ENCODE measurements around the gene AKR1C1. TPM values are rescaled to one million over a fixed set of nuclear protein-coding genes. Genes with fewer than 3 reads are reported as not detected.
"Not testable (repeated sequence)": the region's sequence is repeated elsewhere in the genome, so short reads cannot be mapped to it uniquely, and the experiment has no call there.

Gene AKR1C1
- total RNA-seq, 2 donors from 2014 or later, result 0.62 to 1.6 TPM

GRCh38 chr10:4941540-4942330 lies 21.5 kb upstream of the AKR1C1 start:
- peaks cover 1% of the 10 kb centered on the region for H3K4me1 Mint-ChIP-seq
- TF ChIP-seq CTCF (conservative IDR thresholded peaks at IDR 0.05), result no peak
- no peak for DNase-seq
- Histone ChIP-seq H3K27ac (ENCODE audit: low read depth, low read length) (no peak overlapping the region), H3K9ac (ENCODE audit: extremely low read depth, low read length, poor library complexity, severe bottlenecking) (no peak overlapping the region), H3K36me3 (ENCODE audit: control insufficient read depth, insufficient read depth, low read length) (no peaks in the 10 kb centered on the region), H3K4me1 (ENCODE audit: control insufficient read depth, insufficient read depth, low read length) (no peaks in the 10 kb centered on the region), H3K4me3 (ENCODE audit: low read length) (no peak overlapping the region), H3K27me3 (ENCODE audit: control insufficient read depth, insufficient read depth, low read length, poor library complexity, severe bottlenecking) (no peaks in the 10 kb centered on the region), H3K9me3 (ENCODE audit: control insufficient read depth, low read length) (no peaks in the 10 kb centered on the region)
- H3K4me3 Mint-ChIP-seq, result no peak overlapping the region
- H3K9me3 Mint-ChIP-seq, result peaks cover 3% of the 10 kb centered on the region
- peaks cover 3% of the 10 kb centered on the region for H3K27me3 Mint-ChIP-seq (ENCODE audit: insufficient read depth)
- no peaks in the 10 kb centered on the region for H3K36me3 Mint-ChIP-seq (ENCODE audit: low read depth)
- 90 to 94% methylated on average over 3 to 5 of the region's 5 CpGs for WGBS, 2 experiments (ENCODE audit: insufficient coverage in 1 of 2, insufficient read length in 1 of 2)
- peak overlapping the region; percentile 15 for H3K27ac Mint-ChIP-seq

GRCh38 chr10:4942931-4943330 lies 20.3 kb upstream of the AKR1C1 start:
- not testable (repeated sequence) for H3K36me3 Mint-ChIP-seq (ENCODE audit: low read depth); H3K36me3 ChIP-seq (ENCODE audit: control insufficient read depth, insufficient read depth, low read length); DNase-seq; H3K9ac ChIP-seq (ENCODE audit: extremely low read depth, low read length, poor library complexity, severe bottlenecking); H3K9me3 ChIP-seq (ENCODE audit: control insufficient read depth, low read length); H3K27ac Mint-ChIP-seq; H3K9me3 Mint-ChIP-seq; H3K4me1 ChIP-seq (ENCODE audit: control insufficient read depth, insufficient read depth, low read length); H3K27me3 Mint-ChIP-seq (ENCODE audit: insufficient read depth); H3K4me3 Mint-ChIP-seq; H3K4me3 ChIP-seq (ENCODE audit: low read length); H3K4me1 Mint-ChIP-seq; H3K27me3 ChIP-seq (ENCODE audit: control insufficient read depth, insufficient read depth, low read length, poor library complexity, severe bottlenecking); H3K27ac ChIP-seq (ENCODE audit: low read depth, low read length)
- WGBS, 2 experiments (ENCODE audit: insufficient coverage in 1 of 2, insufficient read length in 1 of 2), result 89 to 100% methylated on average over 1 to 2 of the region's 2 CpGs

- H3K4me3 ChIP-seq (ENCODE audit: low read length); H3K27ac ChIP-seq (ENCODE audit: low read depth, low read length); H3K27ac Mint-ChIP-seq; DNase-seq; H3K36me3 Mint-ChIP-seq (ENCODE audit: low read depth); H3K36me3 ChIP-seq (ENCODE audit: control insufficient read depth, insufficient read depth, low read length); H3K4me3 Mint-ChIP-seq; H3K4me1 Mint-ChIP-seq; H3K27me3 Mint-ChIP-seq (ENCODE audit: insufficient read depth); H3K4me1 ChIP-seq (ENCODE audit: control insufficient read depth, insufficient read depth, low read length); H3K9ac ChIP-seq (ENCODE audit: extremely low read depth, low read length, poor library complexity, severe bottlenecking); H3K27me3 ChIP-seq (ENCODE audit: control insufficient read depth, insufficient read depth, low read length, poor library complexity, severe bottlenecking); H3K9me3 ChIP-seq (ENCODE audit: control insufficient read depth, low read length); H3K9me3 Mint-ChIP-seq: not testable (repeated sequence)
Measured at GRCh38 chr10:4943416-4943815, 19.8 kb upstream of the AKR1C1 start.

GRCh38 chr10:4943821-4944220 lies 19.4 kb upstream of the AKR1C1 start:
- no peak for DNase-seq
- Histone ChIP-seq H3K4me3 (ENCODE audit: low read length) (no peak overlapping the region), H3K9ac (ENCODE audit: extremely low read depth, low read length, poor library complexity, severe bottlenecking) (no peak overlapping the region), H3K9me3 (ENCODE audit: control insufficient read depth, low read length) (no peaks in the 10 kb centered on the region), H3K4me1 (ENCODE audit: control insufficient read depth, insufficient read depth, low read length) (no peaks in the 10 kb centered on the region), H3K36me3 (ENCODE audit: control insufficient read depth, insufficient read depth, low read length) (no peaks in the 10 kb centered on the region), H3K27ac (ENCODE audit: low read depth, low read length) (no peak overlapping the region), H3K27me3 (ENCODE audit: control insufficient read depth, insufficient read depth, low read length, poor library complexity, severe bottlenecking) (no peaks in the 10 kb centered on the region)
- H3K27ac Mint-ChIP-seq, result no peak overlapping the region
- H3K4me1 Mint-ChIP-seq, result peaks cover 1% of the 10 kb centered on the region
- H3K27me3 Mint-ChIP-seq (ENCODE audit: insufficient read depth), result peaks cover 3% of the 10 kb centered on the region
- TF ChIP-seq CTCF (conservative IDR thresholded peaks at IDR 0.05), result no peak
- H3K9me3 Mint-ChIP-seq, result no peaks in the 10 kb centered on the region
- 86 to 88% methylated on average over 1 of the region's 2 CpGs for WGBS, 2 experiments (ENCODE audit: insufficient coverage in 1 of 2, insufficient read length in 1 of 2)
- no peak overlapping the region for H3K4me3 Mint-ChIP-seq
- H3K36me3 Mint-ChIP-seq (ENCODE audit: low read depth), result no peaks in the 10 kb centered on the region

All from endodermal cell (in vitro differentiated cells).